Measurements from ENCODE around the gene PRKCD. TPM values are rescaled to one million over a fixed set of nuclear protein-coding genes. Genes with fewer than 3 reads are reported as not detected.

The PRKCD gene
- total RNA-seq, 2 donors from 2014 or later, result 15.5 to 16.9 TPM

GRCh38 chr3:53180305-53181023, 19.5 kb downstream of the PRKCD start:
- no peaks in the 10 kb centered on the region for H3K4me1 ChIP-seq
- no peak overlapping the region for H3K27ac ChIP-seq
- no peaks in the 10 kb centered on the region for H3K27me3 ChIP-seq
- ATAC-seq (no peak), DNase-seq (no peak)
- 75 to 96% methylated on average over 9 to 11 of the region's 11 CpGs for WGBS, 2 donors
- no peak overlapping the region for H3K4me3 ChIP-seq
- H3K36me3 ChIP-seq (replicated peaks in 1 of 2; ENCODE audit: insufficient read depth in 1 of 2, low read depth in 2 of 2), result peaks cover 20 to 35% of the 10 kb centered on the region in 2 donors
- intact Hi-C loops (cut with DNase I), result no loop called here
- TF ChIP-seq, protein P1, sequence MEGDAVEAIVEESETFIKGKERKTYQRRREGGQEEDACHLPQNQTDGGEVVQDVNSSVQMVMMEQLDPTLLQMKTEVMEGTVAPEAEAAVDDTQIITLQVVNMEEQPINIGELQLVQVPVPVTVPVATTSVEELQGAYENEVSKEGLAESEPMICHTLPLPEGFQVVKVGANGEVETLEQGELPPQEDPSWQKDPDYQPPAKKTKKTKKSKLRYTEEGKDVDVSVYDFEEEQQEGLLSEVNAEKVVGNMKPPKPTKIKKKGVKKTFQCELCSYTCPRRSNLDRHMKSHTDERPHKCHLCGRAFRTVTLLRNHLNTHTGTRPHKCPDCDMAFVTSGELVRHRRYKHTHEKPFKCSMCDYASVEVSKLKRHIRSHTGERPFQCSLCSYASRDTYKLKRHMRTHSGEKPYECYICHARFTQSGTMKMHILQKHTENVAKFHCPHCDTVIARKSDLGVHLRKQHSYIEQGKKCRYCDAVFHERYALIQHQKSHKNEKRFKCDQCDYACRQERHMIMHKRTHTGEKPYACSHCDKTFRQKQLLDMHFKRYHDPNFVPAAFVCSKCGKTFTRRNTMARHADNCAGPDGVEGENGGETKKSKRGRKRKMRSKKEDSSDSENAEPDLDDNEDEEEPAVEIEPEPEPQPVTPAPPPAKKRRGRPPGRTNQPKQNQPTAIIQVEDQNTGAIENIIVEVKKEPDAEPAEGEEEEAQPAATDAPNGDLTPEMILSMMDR (IDR thresholded peaks at IDR 0.05), result no peak
- no peak for TF ChIP-seq POLR2A (IDR thresholded peaks at IDR 0.05)
- H3K9me3 ChIP-seq, result no peaks in the 10 kb centered on the region

DNA sequence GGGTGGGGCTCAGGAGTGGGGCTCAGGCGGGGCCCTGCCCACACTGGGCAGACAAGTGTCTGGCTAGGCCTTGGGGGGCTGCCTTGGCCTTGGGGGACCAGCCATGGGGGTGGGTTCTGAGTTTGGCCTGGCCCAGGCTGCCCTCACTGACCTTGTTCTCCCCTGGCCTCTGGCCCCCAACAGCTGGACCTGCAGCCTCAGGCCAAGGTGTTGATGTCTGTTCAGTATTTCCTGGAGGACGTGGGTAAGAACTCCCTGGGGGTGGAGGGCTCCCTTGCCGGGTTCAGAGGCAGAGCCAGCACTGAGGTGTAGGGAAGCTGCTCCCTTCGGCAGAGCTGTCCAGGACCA, 20.0 kb downstream of the PRKCD start:
- no peaks in the 10 kb centered on the region for H3K27me3 ChIP-seq
- intact Hi-C loops (cut with DNase I), result no loop called here
- H3K27ac ChIP-seq, result no peak overlapping the region
- H3K9me3 ChIP-seq, result no peaks in the 10 kb centered on the region
- TF ChIP-seq POLR2A (IDR thresholded peaks at IDR 0.05), result no peak
- TF ChIP-seq, protein P1 (IDR thresholded peaks at IDR 0.05), result no peak
- H3K36me3 ChIP-seq (replicated peaks in 1 of 2; ENCODE audit: insufficient read depth in 1 of 2, low read depth in 2 of 2), result peaks cover 20 to 39% of the 10 kb centered on the region in 2 donors
- WGBS, 2 donors, result 66 to 84% methylated on average over 3 to 4 of the region's 4 CpGs
- no peak overlapping the region for H3K4me3 ChIP-seq
- no peak for DNase-seq
- no peak for ATAC-seq
- H3K4me1 ChIP-seq, result no peaks in the 10 kb centered on the region

GRCh38 chr3:53181528-53181927, 20.5 kb downstream of the PRKCD start:
- ATAC-seq, result no peak
- Histone ChIP-seq H3K36me3 (replicated peaks in 1 of 2; ENCODE audit: insufficient read depth in 1 of 2, low read depth in 2 of 2) (peaks cover 20 to 43% of the 10 kb centered on the region in 2 donors), H3K27ac (no peak overlapping the region), H3K27me3 (no peaks in the 10 kb centered on the region), H3K9me3 (no peaks in the 10 kb centered on the region), H3K4me1 (no peaks in the 10 kb centered on the region), H3K4me3 (no peak overlapping the region)
- 90 to 91% methylated on average over 10 to 11 of the region's 11 CpGs for WGBS, 2 donors
- no peak for DNase-seq
- intact Hi-C loops (cut with DNase I), result no loop called here
- no peak for TF ChIP-seq POLR2A (IDR thresholded peaks at IDR 0.05)
- TF ChIP-seq, protein P1 (IDR thresholded peaks at IDR 0.05), result no peak

DNA sequence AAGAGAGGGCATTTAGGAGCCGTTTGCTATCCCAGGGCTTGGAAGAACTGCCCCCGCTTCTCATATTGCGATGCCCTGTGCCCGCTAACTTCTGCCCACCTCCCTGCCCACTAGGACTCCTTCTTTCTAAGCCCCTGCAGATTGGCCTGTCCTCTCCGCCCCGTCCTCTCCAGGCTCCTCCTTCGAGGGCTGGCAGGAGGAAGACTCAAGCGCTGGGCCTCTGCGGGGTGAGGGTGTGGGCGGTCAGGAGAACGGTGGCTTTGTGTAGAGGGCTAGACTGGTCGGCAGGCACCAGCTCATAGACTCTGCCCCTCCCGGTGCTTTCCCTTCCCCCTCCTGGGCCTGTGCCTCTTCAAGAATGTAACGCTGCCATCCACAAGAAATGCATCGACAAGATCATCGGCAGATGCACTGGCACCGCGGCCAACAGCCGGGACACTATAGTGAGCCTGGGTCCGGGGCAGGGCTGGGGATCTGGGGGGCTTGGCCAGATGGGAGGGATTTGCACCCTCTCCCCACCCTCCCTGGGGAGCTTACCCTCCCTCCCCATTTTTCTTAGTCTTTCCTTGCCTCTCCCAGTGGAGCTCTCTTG, 21.9 kb downstream of the PRKCD start:
- H3K4me1 ChIP-seq, result no peaks in the 10 kb centered on the region
- no peak for DNase-seq
- WGBS, 2 donors, result 89 to 91% methylated on average over 19 to 20 of the region's 20 CpGs
- no peak overlapping the region for H3K4me3 ChIP-seq
- H3K27me3 ChIP-seq, result no peaks in the 10 kb centered on the region
- no peak overlapping the region for H3K27ac ChIP-seq
- intact Hi-C loops (cut with DNase I), result no loop called here
- peaks cover 20 to 46% of the 10 kb centered on the region in 2 donors for H3K36me3 ChIP-seq (replicated peaks in 1 of 2; ENCODE audit: insufficient read depth in 1 of 2, low read depth in 2 of 2)
- no peak for ATAC-seq
- TF ChIP-seq POLR2A (IDR thresholded peaks at IDR 0.05), result no peak
- TF ChIP-seq, protein P1 (IDR thresholded peaks at IDR 0.05), result no peak
- no peaks in the 10 kb centered on the region for H3K9me3 ChIP-seq

GRCh38 chr3:53183514-53183913, 22.5 kb downstream of the PRKCD start:
- H3K27ac ChIP-seq, result no peak overlapping the region
- peaks cover 20 to 46% of the 10 kb centered on the region in 2 donors for H3K36me3 ChIP-seq (replicated peaks in 1 of 2; ENCODE audit: insufficient read depth in 1 of 2, low read depth in 2 of 2)
- intact Hi-C loops (cut with DNase I), result no loop called here
- H3K27me3 ChIP-seq, result no peaks in the 10 kb centered on the region
- 96 to 98% methylated on average over 4 to 9 of the region's 9 CpGs for WGBS, 2 donors
- ATAC-seq, result no peak
- H3K9me3 ChIP-seq, result no peaks in the 10 kb centered on the region
- H3K4me3 ChIP-seq, result no peak overlapping the region
- TF ChIP-seq, protein P1 (IDR thresholded peaks at IDR 0.05), result no peak
- no peak for TF ChIP-seq POLR2A (IDR thresholded peaks at IDR 0.05)
- H3K4me1 ChIP-seq, result no peaks in the 10 kb centered on the region
- no peak for DNase-seq

All from body of pancreas (tissue), 4 donors.